HEK293 (cell line): ENCODE results near the gene PIGQ.

Source experiments
- TRIM28 ChIP-seq: IDR thresholded peaks from 2 replicates; pipeline ENCODE4 v1.6.1; 2011; ENCODE audit warnings: low read length, control low read depth, borderline replicate concordance
- YY2 ChIP-seq: fragments of 450-650 bp; formaldehyde crosslinking; IDR thresholded peaks from 2 replicates; pipeline ENCODE4 v1.5.1; 2016; ENCODE audit warnings: missing biosample characterization, missing genetic modification characterization
- ZNF221 ChIP-seq: fragments of 450-650 bp; formaldehyde crosslinking; IDR thresholded peaks from 2 replicates; pipeline ENCODE4 v1.5.1; 2017; ENCODE audit warnings: missing biosample characterization, missing genetic modification characterization, borderline replicate concordance
- ZNF530 ChIP-seq: fragments of 450-650 bp; formaldehyde crosslinking; IDR thresholded peaks from 2 replicates; pipeline ENCODE4 v1.5.1; 2016; ENCODE audit warnings: low read depth, missing biosample characterization, missing genetic modification characterization
- ZNF558 ChIP-seq: fragments of 450-650 bp; formaldehyde crosslinking; IDR thresholded peaks from 2 replicates; pipeline ENCODE4 v1.5.1; 2016; ENCODE audit warnings: missing biosample characterization, missing genetic modification characterization
- ZSCAN30 ChIP-seq: fragments of 450-650 bp; IDR thresholded peaks from 2 replicates; pipeline ENCODE4 v1.5.1; 2018; ENCODE audit warnings: missing biosample characterization, mild to moderate bottlenecking, missing genetic modification characterization, moderate library complexity
- TF ChIP-seq, protein P1 (sequence below): fragments of 450-650 bp; formaldehyde crosslinking; IDR thresholded peaks from 2 replicates; pipeline ENCODE4 v1.5.1; 2016; ENCODE audit warnings: missing biosample characterization, missing genetic modification characterization
- TF ChIP-seq, protein P2 (sequence below): fragments of 450-650 bp; formaldehyde crosslinking; IDR thresholded peaks from 2 replicates; pipeline ENCODE4 v1.5.1; 2016; ENCODE audit warnings: missing biosample characterization, missing genetic modification characterization

DNA sequence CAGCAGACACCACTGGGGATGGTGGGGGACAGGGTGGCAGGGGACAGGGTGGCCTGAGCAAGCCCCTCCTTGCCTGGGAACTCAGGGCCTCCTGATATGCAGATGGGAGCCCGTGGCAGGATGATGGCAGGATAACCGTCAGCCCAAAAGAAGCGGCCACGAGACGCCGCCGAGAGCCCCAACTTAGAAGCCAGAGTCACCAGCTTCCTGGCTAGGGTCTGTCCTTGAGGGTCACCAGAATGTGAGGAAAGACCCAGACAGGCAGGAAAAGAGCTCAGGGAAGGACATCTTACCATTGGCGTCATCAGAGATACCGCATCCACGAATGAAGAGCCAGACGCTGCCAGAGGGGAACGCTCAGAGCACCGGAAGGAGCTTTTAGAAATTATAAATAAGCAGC lies 39.5 kb downstream of the PIGQ start:
- TF ChIP-seq, protein P1, sequence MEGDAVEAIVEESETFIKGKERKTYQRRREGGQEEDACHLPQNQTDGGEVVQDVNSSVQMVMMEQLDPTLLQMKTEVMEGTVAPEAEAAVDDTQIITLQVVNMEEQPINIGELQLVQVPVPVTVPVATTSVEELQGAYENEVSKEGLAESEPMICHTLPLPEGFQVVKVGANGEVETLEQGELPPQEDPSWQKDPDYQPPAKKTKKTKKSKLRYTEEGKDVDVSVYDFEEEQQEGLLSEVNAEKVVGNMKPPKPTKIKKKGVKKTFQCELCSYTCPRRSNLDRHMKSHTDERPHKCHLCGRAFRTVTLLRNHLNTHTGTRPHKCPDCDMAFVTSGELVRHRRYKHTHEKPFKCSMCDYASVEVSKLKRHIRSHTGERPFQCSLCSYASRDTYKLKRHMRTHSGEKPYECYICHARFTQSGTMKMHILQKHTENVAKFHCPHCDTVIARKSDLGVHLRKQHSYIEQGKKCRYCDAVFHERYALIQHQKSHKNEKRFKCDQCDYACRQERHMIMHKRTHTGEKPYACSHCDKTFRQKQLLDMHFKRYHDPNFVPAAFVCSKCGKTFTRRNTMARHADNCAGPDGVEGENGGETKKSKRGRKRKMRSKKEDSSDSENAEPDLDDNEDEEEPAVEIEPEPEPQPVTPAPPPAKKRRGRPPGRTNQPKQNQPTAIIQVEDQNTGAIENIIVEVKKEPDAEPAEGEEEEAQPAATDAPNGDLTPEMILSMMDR (tag by site-specific recombination) = no peak
- TF ChIP-seq, protein P2, sequence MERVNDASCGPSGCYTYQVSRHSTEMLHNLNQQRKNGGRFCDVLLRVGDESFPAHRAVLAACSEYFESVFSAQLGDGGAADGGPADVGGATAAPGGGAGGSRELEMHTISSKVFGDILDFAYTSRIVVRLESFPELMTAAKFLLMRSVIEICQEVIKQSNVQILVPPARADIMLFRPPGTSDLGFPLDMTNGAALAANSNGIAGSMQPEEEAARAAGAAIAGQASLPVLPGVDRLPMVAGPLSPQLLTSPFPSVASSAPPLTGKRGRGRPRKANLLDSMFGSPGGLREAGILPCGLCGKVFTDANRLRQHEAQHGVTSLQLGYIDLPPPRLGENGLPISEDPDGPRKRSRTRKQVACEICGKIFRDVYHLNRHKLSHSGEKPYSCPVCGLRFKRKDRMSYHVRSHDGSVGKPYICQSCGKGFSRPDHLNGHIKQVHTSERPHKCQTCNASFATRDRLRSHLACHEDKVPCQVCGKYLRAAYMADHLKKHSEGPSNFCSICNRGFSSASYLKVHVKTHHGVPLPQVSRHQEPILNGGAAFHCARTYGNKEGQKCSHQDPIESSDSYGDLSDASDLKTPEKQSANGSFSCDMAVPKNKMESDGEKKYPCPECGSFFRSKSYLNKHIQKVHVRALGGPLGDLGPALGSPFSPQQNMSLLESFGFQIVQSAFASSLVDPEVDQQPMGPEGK (tag by site-specific recombination) = no peak
- no peak for TF ChIP-seq ZNF221
- no peak for TF ChIP-seq ZSCAN30 (tag by site-specific recombination)
- TF ChIP-seq TRIM28 = no peak
- TF ChIP-seq ZNF530 (tag by site-specific recombination) = no peak
- TF ChIP-seq YY2 (tag by site-specific recombination) = no peak
- no peak for TF ChIP-seq ZNF558
